C4-2B (cell line): ENCODE results near the gene MGST2.

Experiments
- H3K27ac ChIP-seq: fragments of 450-650 bp; 2 replicates; pipeline ENCODE4 v1.5.1; 2017
- CTCF ChIP-seq: fragments of 450-650 bp; conservative IDR thresholded peaks from 2 replicates; pipeline ENCODE4 v1.5.1; 2017; ENCODE audit warnings: mild to moderate bottlenecking
- ZFX ChIP-seq: fragments of 450-650 bp; IDR thresholded peaks from 2 replicates; pipeline ENCODE4 v1.6.1; 2017

MGST2 gene

GRCh38 chr4:139665690-139666529, at the start of gene MGST2:
Gene MGST2, plus strand, starts transcription at chr4:139665819. Its CDS starts 201 bp downstream, at chr4:139666020.
- peak within 1 kb of the TSS; percentile 91 for H3K27ac ChIP-seq
- TF ChIP-seq ZFX (no peak), CTCF (no peak)

- H3K27ac ChIP-seq, result no peak overlapping the region
- TF ChIP-seq ZFX, result no peak
- TF ChIP-seq CTCF, result peak; percentile 67
Observed at GRCh38 chr4:139617702-139618490, 47.7 kb upstream of the MGST2 start.

DNA sequence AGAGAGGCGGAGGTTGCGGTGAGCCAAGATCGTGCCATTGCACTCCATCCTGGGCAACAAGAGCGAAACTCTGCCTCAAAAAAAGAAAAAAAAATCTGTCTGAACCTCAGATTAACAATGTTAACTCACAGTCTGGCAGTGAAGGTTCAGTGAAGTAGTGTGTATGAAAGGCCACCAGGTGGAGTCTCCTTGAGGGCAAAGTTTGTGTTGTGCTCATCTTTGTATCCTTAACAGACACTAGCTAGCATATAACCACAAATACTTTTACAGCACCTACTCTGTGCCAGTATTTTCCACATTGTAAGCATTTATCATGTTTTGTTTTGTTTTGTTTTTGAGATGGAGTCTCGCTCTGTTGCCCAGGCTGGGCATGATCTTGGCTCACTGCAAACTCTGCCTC, 46.0 kb upstream of the MGST2 start:
- no peak overlapping the region for H3K27ac ChIP-seq
- TF ChIP-seq ZFX (no peak), CTCF (peak; percentile 72)

DNA sequence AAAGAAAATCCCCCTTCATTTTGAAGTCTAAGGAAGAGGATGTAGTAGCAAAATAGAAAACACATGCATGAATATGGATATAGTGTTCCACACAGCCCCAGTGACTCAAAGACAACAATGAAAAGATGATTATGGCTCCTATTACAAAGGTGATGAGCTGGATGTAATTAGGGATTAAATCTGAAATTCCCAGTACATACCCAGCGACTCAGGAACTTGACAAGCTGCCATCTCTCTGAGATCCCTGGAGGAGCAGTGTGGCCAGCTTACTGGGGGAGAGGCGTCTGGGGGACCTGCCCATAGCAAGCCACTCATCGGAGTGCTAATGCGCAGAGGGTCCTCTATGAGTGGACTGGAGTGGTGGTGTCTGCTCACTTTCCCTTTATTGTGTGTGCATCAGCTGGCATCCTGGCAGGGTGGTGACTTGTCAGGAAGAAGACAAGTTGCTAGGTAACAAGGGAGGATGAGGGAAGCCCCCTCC, 42.7 kb upstream of the MGST2 start:
- no peak overlapping the region for H3K27ac ChIP-seq
- TF ChIP-seq ZFX, result no peak
- no peak for TF ChIP-seq CTCF

DNA sequence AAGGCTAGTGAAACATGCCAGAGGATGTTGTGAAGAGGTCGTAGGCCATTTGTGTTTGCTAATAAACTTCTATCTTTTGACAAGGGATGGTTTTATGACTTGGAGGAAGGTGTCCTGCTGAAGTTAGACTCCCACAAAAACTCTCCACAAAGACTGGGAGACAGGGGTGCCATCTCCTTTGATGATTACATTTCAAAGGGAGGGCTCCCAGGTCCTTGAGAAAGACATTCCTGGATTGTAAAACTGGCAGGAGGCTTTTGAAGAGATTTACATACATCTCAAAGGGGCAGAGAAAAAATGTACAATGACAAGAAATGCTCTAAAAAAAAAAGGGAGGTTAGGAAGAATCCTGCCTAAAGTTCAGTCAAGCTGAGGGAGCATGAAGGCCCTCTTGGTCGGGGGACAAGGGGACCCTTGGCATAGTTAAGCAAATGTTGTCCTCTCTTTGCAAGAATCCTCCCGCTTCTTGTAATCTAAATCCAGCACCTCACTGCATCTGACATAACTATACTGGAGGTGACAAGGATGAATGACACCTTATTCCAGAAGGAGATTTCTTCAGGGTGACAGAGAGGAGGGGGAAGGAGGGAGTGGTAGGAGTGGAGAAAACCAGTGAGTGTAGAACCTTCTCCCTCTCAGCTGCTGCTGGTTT, 41.1 kb upstream of the MGST2 start:
- TF ChIP-seq CTCF (no peak), ZFX (no peak)

DNA sequence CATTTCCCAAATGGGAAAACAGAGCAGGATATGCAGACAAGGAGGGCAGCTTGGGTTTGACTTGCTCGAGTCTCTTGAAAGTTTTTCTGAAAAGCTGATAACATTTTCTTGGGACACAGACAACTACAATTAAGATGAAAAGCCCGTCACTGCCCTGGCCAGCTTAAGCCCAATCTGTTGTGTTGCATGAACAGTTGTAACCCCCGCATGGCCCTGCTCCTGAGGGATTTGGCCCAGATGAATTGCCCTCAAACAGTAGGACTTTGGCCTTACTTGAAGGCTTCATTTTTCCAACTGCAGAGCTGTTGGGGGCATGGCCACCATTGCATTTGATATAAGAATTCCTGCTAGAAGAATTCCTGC, 40.5 kb upstream of the MGST2 start:
- no peak overlapping the region for H3K27ac ChIP-seq
- TF ChIP-seq CTCF, result no peak
- TF ChIP-seq ZFX, result no peak

More for the DNA sequence above, 41.1 kb upstream of the MGST2 start:
- no peak overlapping the region for H3K27ac ChIP-seq

GRCh38 chr4:139625482-139625881, 40.1 kb upstream of the MGST2 start:
- H3K27ac ChIP-seq, result no peak overlapping the region
- TF ChIP-seq ZFX, result no peak
- TF ChIP-seq CTCF, result no peak
